Erythroblast (primary cell): Measurements from ENCODE around the gene SLC22A13.

Experiments used
- GATA1 ChIP-seq: IDR thresholded peaks from 2 replicates; pipeline ENCODE4 v1.6.1; 2011; ENCODE audit warnings: low read depth, mild to moderate bottlenecking, control low read depth, low read length, moderate library complexity
- POLR2A ChIP-seq: IDR thresholded peaks from 2 replicates; pipeline ENCODE4 v1.6.1; 2011; ENCODE audit warnings: mild to moderate bottlenecking, low read length

DNA sequence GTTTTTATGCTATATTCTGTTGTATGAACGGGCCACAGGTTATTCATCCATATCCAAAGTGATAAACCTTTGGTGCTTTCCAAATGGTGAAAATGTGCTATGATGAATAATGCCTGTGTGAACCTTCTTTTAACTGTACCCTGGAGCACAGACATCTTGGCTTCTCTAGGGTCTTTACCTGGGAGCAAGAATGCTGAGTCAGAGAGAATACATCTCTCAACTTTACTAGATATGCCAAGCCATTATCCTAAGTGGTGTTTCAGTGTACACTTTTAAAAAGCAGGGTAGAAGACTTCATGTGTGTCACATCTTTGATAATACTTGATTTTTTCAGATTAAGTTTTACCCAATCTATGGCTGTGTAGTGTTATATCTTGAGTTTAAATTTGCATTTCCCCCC is 57.4 kb downstream of the SLC22A13 start:
- TF ChIP-seq POLR2A (no peak), GATA1 (no peak)
